ENCODE measurements around the gene FGF2.

DNA sequence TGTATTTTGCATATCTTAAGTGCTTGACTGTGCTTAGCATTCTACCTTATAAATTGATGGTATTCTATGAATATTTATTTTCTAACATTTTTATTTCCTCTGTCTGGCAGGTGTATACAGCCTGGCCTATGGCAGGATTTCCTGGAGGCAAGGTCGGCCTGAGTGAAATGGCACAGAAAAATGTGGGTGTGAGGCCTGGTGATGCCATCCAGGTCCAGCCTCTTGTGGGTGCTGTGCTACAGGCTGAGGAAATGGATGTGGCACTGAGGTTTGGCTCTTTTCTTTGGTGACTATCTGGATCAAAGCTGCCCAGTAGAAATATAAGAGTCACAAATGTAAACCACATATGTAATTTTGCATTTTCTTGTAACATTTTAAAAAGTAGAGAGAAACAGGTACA is 102.3 kb downstream of the FGF2 start:
- TF ChIP-seq, protein P1, sequence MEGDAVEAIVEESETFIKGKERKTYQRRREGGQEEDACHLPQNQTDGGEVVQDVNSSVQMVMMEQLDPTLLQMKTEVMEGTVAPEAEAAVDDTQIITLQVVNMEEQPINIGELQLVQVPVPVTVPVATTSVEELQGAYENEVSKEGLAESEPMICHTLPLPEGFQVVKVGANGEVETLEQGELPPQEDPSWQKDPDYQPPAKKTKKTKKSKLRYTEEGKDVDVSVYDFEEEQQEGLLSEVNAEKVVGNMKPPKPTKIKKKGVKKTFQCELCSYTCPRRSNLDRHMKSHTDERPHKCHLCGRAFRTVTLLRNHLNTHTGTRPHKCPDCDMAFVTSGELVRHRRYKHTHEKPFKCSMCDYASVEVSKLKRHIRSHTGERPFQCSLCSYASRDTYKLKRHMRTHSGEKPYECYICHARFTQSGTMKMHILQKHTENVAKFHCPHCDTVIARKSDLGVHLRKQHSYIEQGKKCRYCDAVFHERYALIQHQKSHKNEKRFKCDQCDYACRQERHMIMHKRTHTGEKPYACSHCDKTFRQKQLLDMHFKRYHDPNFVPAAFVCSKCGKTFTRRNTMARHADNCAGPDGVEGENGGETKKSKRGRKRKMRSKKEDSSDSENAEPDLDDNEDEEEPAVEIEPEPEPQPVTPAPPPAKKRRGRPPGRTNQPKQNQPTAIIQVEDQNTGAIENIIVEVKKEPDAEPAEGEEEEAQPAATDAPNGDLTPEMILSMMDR (IDR thresholded peaks at IDR 0.05) = no peak
- no peak for TF ChIP-seq POLR2A (IDR thresholded peaks at IDR 0.05)

Measured in esophagus squamous epithelium (tissue), 4 donors.